Measurements from ENCODE around the gene TRIM69.

TRIM69 gene

GRCh38 chr15:44808557-44808956 is 72.2 kb downstream of the TRIM69 start:
- DNase-seq (ENCODE audit: low spot score): no peak

- no peak for DNase-seq (ENCODE audit: low spot score)
Observed at GRCh38 chr15:44810237-44810636, 73.9 kb downstream of the TRIM69 start.

DNA sequence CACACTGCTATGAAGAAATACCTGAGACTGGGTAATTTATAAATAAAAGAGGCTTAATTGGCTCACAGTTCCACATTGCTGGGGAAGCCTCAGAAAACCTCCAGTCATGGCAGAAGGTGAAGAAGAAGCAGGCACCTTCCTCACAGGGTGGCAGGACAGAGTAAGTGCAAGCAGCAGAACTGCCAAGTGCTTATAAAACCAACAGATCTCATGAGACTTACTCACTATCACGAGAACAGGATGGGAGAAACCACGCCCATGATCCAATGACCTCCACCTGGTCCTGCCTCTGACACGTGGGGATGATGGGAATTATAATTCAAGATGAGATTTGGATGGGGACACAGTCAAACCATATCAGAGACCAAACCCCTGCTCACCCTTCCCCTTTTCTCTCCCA is 75.0 kb downstream of the TRIM69 start:
- DNase-seq (ENCODE audit: low spot score): no peak

DNA sequence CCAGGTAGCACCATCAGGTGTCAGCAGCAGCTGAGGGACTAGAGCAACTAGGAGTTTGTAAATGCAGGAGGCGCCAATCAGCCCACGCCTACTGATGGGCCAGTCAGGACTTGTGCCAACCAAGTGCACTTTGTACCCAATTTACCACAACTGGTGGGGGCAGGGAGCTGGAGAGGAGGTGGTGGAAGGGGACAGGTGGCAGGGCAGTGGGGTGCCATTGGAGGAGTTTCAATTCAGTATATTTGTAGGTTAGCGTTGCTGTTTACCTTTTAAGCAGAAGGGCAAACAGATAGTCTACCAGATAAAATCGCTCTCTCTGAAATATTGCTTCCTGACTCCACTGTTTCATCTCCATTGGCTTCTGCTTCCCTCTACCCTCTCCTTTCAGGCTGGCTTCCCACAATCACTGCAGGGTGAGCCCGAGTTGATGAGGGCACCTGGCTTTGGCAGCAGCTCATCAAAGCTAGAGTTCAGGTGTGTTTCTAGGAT is 75.7 kb downstream of the TRIM69 start:
- no peak for DNase-seq (ENCODE audit: low spot score)

DNA sequence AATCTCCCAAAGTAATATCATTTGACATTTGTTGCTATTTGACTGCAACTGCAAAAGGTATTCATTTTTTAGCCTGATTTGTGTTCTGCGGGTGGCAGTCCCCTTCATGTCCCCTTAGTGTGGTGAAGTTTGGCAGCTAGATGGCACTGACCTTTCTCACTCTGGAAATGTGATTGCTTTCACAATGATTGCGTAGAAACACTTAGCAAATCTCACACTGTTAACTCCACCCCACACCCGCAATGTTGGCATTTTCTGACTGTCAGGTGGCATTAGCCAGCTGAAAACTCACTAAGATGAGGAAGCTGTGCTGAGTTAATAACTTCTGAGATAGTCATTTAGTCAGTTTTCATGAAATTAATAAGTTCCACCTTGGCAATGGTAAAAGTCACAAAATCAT is 76.9 kb downstream of the TRIM69 start:
- DNase-seq (ENCODE audit: low spot score): no peak
